C4-2B (cell line): Measurements from ENCODE around the gene EYA4.
A peak's percentile ranks its signal among the peaks of the same experiment; 100 is the strongest.
"Not testable (repeated sequence)": the region's sequence is repeated elsewhere in the genome, so short reads cannot be mapped to it uniquely, and the experiment has no call there.

ENCODE experiments used
- H3K27ac ChIP-seq: fragments of 450-650 bp; 2 replicates; pipeline ENCODE4 v1.5.1; 2017
- ZFX ChIP-seq: fragments of 450-650 bp; IDR thresholded peaks from 2 replicates; pipeline ENCODE4 v1.6.1; 2017
- TF ChIP-seq, protein P1 (sequence below): fragments of 450-650 bp; conservative IDR thresholded peaks from 2 replicates; pipeline ENCODE4 v1.5.1; 2017; ENCODE audit warnings: mild to moderate bottlenecking

Gene EYA4

DNA sequence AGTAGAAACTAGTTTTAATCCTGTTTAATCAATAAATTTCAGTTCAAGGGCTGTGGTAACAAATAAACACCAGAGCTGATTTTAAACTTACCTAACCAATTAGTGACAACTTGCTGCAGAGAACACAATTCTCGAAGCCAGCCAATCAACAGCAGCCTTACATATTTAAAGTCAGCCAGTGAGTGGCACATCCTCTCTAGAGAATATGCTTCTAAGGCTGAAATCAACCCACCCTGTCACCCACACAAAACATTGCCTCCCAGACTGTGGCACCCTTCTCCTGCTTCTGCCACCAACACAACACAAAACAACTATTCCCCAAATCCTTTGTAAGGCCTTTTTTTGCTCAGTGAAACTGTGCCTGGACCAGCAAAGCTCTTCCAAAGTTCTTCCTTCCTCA is 306.0 kb downstream of the EYA4 start:
- TF ChIP-seq, protein P1, sequence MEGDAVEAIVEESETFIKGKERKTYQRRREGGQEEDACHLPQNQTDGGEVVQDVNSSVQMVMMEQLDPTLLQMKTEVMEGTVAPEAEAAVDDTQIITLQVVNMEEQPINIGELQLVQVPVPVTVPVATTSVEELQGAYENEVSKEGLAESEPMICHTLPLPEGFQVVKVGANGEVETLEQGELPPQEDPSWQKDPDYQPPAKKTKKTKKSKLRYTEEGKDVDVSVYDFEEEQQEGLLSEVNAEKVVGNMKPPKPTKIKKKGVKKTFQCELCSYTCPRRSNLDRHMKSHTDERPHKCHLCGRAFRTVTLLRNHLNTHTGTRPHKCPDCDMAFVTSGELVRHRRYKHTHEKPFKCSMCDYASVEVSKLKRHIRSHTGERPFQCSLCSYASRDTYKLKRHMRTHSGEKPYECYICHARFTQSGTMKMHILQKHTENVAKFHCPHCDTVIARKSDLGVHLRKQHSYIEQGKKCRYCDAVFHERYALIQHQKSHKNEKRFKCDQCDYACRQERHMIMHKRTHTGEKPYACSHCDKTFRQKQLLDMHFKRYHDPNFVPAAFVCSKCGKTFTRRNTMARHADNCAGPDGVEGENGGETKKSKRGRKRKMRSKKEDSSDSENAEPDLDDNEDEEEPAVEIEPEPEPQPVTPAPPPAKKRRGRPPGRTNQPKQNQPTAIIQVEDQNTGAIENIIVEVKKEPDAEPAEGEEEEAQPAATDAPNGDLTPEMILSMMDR: no peak
- TF ChIP-seq ZFX: no peak
- H3K27ac ChIP-seq: no peak overlapping the region

DNA sequence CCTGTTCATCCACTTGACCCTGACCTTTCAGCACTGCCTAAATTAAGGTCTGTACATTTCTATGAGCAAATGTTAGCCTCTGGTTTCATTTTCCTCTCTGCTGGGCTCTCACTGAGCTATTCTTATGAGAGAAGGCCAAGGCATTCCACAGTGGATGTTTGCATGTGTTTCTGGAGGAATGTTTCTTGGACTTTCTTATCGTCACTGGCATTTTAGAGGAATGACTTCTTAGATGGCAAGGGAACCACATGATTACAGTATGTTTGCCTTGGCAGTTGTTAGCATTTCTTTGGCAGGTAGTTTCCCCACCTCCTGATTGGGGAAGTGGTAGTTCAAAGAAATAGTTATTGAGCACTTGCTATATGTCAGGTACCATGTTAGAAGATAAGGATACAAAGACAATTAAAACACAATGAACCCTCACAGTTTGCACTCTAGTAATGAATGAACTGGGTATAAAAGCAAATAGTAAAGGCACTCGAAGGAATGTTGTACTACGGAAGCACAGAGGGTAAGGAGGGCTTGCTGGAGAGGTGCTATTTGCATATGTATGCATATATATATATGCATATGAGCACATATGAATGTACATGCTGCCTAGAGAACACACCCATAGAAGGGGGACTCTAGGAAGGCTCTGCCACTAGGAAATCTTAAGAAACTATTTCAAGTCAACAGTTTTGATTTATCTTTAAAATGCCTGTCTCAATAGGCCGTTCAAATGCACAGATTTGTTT is 307.4 kb downstream of the EYA4 start:
- TF ChIP-seq ZFX: no peak
- TF ChIP-seq, protein P1: no peak
- H3K27ac ChIP-seq: no peak overlapping the region

DNA sequence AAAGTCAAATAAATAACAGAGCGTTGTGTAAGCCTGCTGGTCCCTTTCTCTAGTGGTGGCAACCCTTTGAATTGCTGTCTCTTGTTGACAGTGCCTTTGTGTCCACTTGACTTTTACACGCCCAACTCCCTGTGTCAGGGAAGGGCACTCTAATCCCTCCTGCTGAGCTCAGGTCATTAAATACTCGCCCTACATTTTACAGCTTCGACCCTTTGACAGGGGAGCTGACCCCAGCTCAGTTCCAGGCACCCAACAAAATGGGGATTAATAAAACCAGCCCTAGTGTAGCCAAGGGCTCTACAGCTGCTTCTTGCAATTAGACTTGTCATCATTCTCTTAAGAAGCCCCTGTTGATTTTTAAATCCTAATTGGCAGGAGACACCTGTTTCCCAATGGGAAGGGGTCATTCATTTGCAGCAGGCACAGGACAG is 308.2 kb downstream of the EYA4 start:
- H3K27ac ChIP-seq: no peak overlapping the region
- TF ChIP-seq, protein P1: no peak
- TF ChIP-seq ZFX: no peak

DNA sequence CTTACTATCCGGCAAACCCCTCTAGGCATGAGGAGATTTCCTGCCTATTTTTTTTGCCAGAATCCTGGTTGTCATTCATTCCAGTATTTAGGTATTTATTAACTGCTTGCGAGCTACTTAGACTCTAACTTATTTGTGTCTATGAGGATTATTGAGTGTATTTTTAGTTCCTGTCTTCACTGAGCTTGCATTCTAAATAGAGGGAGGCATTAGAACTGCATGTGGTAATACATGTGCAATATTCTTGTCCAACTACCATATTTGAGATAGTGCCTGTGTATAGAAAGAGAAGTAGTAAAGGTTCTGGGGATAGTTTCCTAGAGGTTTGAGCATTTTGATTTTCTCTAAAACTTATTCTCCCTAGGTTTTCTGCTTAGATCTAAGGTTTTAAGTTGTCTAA is 308.9 kb downstream of the EYA4 start:
- no peak for TF ChIP-seq ZFX
- TF ChIP-seq, protein P1: no peak
- no peak overlapping the region for H3K27ac ChIP-seq

DNA sequence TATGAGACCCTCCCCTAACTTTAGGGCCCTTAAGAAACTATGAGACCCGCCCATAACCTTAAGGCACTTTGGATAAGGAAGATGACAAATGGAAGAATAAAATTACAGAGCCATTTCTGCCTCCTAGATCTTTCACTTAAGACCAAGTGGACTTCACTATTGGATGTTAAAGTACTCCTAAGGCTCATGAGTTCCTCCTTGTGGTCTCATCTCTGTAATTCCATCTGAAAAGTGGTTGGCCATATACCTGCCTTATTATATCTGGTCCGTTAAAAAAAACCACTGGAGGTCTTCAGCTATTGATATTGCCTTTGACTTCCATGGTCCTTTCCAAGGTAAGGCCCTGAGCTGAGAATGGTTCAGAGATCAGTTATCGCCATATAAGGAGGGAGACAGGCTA is 310.3 kb downstream of the EYA4 start:
- TF ChIP-seq, protein P1: no peak
- TF ChIP-seq ZFX: no peak
- H3K27ac ChIP-seq: no peak overlapping the region

DNA sequence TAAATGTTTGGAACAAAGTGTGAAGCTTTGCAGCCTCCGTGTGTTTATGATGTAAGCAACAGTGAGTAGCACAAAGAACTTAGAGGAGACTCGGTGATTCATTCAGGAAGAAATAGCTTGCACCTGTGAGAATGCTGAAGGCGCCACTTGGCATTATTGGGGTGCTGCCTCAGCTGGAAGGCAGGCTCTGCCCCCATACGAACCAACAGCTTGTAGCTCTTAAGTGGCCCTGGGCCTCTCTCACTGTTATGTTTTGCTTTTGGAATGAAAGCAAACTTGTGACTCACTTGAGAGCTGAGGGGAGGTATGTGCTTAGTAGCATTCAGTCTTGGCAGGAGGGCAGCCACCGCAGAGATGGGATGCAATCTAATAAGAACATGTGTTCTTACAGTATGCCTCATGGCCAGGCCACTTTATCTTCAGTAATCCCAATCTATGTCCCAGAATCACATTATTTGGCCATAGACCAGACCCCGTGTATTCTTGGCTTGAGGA is 310.7 kb downstream of the EYA4 start:
- TF ChIP-seq, protein P1: no peak
- TF ChIP-seq ZFX: no peak
- H3K27ac ChIP-seq: no peak overlapping the region

DNA sequence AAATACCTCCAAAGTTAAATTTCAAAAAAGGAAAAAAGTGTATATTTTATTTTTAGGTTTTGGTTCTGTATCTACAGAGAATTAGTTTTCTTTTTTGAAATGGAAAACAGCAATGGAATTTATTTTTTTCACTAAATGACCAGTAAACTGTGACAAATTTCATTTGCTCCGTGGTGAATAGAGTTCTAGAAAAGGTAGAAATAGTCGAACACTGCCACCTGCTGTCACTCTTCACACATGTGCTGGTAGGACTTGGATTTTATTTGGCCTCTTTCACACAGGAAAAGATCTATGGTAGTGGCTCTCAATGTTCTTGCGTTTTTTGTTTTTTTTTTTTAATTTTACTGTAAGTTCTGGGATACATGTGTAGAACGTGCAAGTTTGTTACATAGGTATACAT is 312.5 kb downstream of the EYA4 start:
- TF ChIP-seq ZFX: no peak
- TF ChIP-seq, protein P1: peak; percentile 78
- no peak overlapping the region for H3K27ac ChIP-seq

DNA sequence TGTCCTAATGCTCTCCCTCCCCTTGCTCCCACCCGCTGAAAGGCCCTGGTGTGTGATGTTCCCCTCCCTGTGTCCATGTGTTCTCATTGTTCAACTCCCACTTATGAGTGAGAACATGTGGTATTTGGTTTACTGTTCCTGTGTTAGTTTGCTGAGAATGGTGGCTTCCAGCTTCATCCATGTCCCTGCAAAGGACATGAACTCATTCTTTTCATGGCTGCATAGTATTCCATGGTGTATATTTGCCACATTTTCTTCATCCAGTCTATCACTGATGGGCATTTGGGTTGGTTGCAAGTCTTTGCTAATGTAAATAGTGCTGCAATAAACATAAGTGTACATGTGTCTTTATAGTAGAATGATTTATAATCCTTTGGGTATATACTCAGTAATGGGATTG is 313.0 kb downstream of the EYA4 start:
- not testable (repeated sequence) for H3K27ac ChIP-seq
